HEK293 (cell line): ENCODE data around the gene TEX52.

ENCODE experiments used
- FEZF1 ChIP-seq: fragments of 450-650 bp; formaldehyde crosslinking; IDR thresholded peaks from 2 replicates; pipeline ENCODE4 v1.5.1; 2016; ENCODE audit warnings: missing biosample characterization, missing genetic modification characterization
- GLI4 ChIP-seq: fragments of 450-650 bp; formaldehyde crosslinking; IDR thresholded peaks from 2 replicates; pipeline ENCODE4 v1.5.1; 2016; ENCODE audit warnings: missing biosample characterization, missing genetic modification characterization
- HOXA7 ChIP-seq: sonication (generic); formaldehyde crosslinking; IDR thresholded peaks from 2 replicates; pipeline ENCODE4 v1.8.1; 2022; ENCODE audit warnings: missing genetic modification reagents, borderline replicate concordance
- HOXD13 ChIP-seq: sonication (generic); formaldehyde crosslinking; IDR thresholded peaks from 2 replicates; pipeline ENCODE4 v1.8.0; 2022; ENCODE audit warnings: missing genetic modification reagents, borderline replicate concordance
- KLF9 ChIP-seq: fragments of 450-650 bp; formaldehyde crosslinking; IDR thresholded peaks from 2 replicates; pipeline ENCODE4 v1.5.1; 2016; ENCODE audit warnings: missing biosample characterization, missing genetic modification characterization, low read depth
- TRIM28 ChIP-seq: IDR thresholded peaks from 2 replicates; pipeline ENCODE4 v1.6.1; 2011; ENCODE audit warnings: low read length, control low read depth, borderline replicate concordance
- ZBTB48 ChIP-seq: fragments of 450-650 bp; formaldehyde crosslinking; IDR thresholded peaks from 2 replicates; pipeline ENCODE4 v1.5.1; 2016; ENCODE audit warnings: missing biosample characterization, missing genetic modification characterization
- ZFP3 ChIP-seq: fragments of 450-650 bp; formaldehyde crosslinking; IDR thresholded peaks from 2 replicates; pipeline ENCODE4 v1.5.1; 2016; ENCODE audit warnings: low read depth, missing biosample characterization, missing genetic modification characterization
- ZFP69B ChIP-seq: fragments of 450-650 bp; formaldehyde crosslinking; IDR thresholded peaks from 2 replicates; pipeline ENCODE4 v1.5.1; 2016; ENCODE audit warnings: missing biosample characterization, missing genetic modification characterization
- ZNF138 ChIP-seq: fragments of 450-650 bp; formaldehyde crosslinking; IDR thresholded peaks from 2 replicates; pipeline ENCODE4 v1.5.1; 2016; ENCODE audit warnings: missing biosample characterization, missing genetic modification characterization, borderline replicate concordance
- ZNF19 ChIP-seq: fragments of 450-650 bp; formaldehyde crosslinking; IDR thresholded peaks from 2 replicates; pipeline ENCODE4; 2016; ENCODE audit warnings: missing biosample characterization, missing genetic modification characterization, low read depth
- ZNF324 ChIP-seq: fragments of 450-650 bp; formaldehyde crosslinking; IDR thresholded peaks from 2 replicates; pipeline ENCODE4 v1.5.1; 2016; ENCODE audit warnings: missing biosample characterization, missing genetic modification characterization
- ZNF366 ChIP-seq: fragments of 450-650 bp; formaldehyde crosslinking; conservative IDR thresholded peaks from 2 replicates; pipeline ENCODE4 v1.5.1; 2016; ENCODE audit warnings: missing biosample characterization, missing genetic modification characterization
- ZNF391 ChIP-seq: fragments of 450-650 bp; formaldehyde crosslinking; IDR thresholded peaks from 2 replicates; pipeline ENCODE4 v1.5.1; 2016; ENCODE audit warnings: low read depth, missing biosample characterization, missing genetic modification characterization, borderline replicate concordance
- ZNF404 ChIP-seq: fragments of 450-650 bp; formaldehyde crosslinking; IDR thresholded peaks from 2 replicates; pipeline ENCODE4 v1.5.1; 2017; ENCODE audit warnings: missing biosample characterization, missing genetic modification characterization
- ZNF48 ChIP-seq: fragments of 450-650 bp; formaldehyde crosslinking; IDR thresholded peaks from 2 replicates; pipeline ENCODE4 v1.5.1; 2016; ENCODE audit warnings: missing biosample characterization, missing genetic modification characterization
- ZNF521 ChIP-seq: fragments of 450-650 bp; formaldehyde crosslinking; IDR thresholded peaks from 2 replicates; pipeline ENCODE4 v1.5.1; 2017; ENCODE audit warnings: missing biosample characterization, mild to moderate bottlenecking, missing genetic modification characterization
- ZNF549 ChIP-seq: fragments of 450-650 bp; IDR thresholded peaks from 2 replicates; pipeline ENCODE4 v1.5.1; 2018; ENCODE audit warnings: missing biosample characterization, missing genetic modification characterization, mild to moderate bottlenecking, inconsistent platforms, moderate library complexity
- ZNF560 ChIP-seq: fragments of 450-650 bp; formaldehyde crosslinking; IDR thresholded peaks from 2 replicates; pipeline ENCODE4 v1.5.1; 2017; ENCODE audit warnings: missing biosample characterization, missing genetic modification characterization, borderline replicate concordance
- ZNF571 ChIP-seq: fragments of 450-650 bp; formaldehyde crosslinking; IDR thresholded peaks from 2 replicates; pipeline ENCODE4 v1.5.0; 2017; ENCODE audit warnings: missing biosample characterization, missing genetic modification characterization
- ZNF660 ChIP-seq: fragments of 450-650 bp; IDR thresholded peaks from 2 replicates; pipeline ENCODE4 v1.5.1; 2018; ENCODE audit warnings: missing biosample characterization, mild to moderate bottlenecking, missing genetic modification characterization
- TF ChIP-seq, protein P1 (sequence below): fragments of 450-650 bp; formaldehyde crosslinking; IDR thresholded peaks from 2 replicates; pipeline ENCODE4 v1.5.1; 2016; ENCODE audit warnings: missing biosample characterization, missing genetic modification characterization
- TF ChIP-seq, protein P2 (sequence below): fragments of 450-650 bp; formaldehyde crosslinking; IDR thresholded peaks from 2 replicates; pipeline ENCODE4 v1.5.1; 2017; ENCODE audit warnings: missing biosample characterization, missing genetic modification characterization
- TF ChIP-seq, protein P3 (sequence below): fragments of 450-650 bp; formaldehyde crosslinking; IDR thresholded peaks from 2 replicates; pipeline ENCODE4 v1.5.1; 2016; ENCODE audit warnings: missing biosample characterization, missing genetic modification characterization
- TF ChIP-seq, protein P4 (sequence below): fragments of 450-650 bp; formaldehyde crosslinking; IDR thresholded peaks from 2 replicates; pipeline ENCODE4 v1.5.1; 2016; ENCODE audit warnings: missing biosample characterization, missing genetic modification characterization
- TF ChIP-seq, protein P5 (sequence below): fragments of 450-650 bp; formaldehyde crosslinking; conservative IDR thresholded peaks from 2 replicates; pipeline ENCODE4 v1.5.1; 2016; ENCODE audit warnings: low read depth, missing biosample characterization, missing genetic modification characterization
- TF ChIP-seq, protein P6 (sequence below): fragments of 450-650 bp; IDR thresholded peaks from 2 replicates; pipeline ENCODE4 v1.5.1; 2018; ENCODE audit warnings: missing biosample characterization, missing genetic modification characterization

The TEX52 gene

DNA sequence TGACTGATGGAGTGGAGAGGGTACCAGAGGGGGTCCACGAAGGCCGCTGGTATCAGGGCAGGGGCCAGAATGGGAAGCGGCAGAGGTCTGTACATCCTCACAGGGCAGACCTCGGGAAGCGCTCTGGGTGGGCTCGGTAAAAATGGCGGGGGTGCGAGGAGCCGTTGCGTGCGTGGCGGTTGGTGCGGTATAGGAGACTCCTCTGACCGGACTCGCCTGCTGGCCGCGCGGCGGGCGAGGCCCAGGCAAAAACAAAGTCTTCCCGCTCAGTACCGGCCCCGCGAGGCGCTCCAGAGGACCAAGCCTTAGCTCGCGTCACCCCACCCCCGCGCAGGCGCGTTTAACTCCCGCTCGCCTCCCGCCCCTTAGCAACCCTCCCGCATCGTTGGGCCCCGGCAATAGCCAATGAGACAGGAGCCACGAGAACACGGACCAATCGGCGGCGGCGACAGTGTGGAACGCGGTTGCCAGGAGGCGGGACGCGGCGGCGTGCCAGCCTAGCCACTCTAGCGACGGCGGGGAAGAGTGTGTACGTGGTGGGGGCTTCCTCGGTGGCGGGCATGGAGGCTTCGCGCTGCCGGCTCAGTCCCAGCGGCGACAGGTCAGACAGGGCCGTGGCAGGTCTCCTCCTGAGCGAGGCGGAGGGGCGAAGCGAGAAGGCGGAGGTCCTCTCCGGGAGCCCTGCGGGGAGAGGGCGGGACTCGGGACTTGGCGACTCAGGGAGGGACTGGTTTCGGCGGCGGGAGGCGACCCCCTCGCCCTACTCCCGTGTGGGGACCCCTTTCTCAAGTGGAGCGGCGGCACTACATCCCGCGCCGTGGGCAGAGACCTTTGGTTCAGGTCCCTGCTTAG is 33.8 kb upstream of the TEX52 start, which contains the start of gene TULP3 (continued):
- TF ChIP-seq ZNF521 = no peak
- TF ChIP-seq, protein P1, sequence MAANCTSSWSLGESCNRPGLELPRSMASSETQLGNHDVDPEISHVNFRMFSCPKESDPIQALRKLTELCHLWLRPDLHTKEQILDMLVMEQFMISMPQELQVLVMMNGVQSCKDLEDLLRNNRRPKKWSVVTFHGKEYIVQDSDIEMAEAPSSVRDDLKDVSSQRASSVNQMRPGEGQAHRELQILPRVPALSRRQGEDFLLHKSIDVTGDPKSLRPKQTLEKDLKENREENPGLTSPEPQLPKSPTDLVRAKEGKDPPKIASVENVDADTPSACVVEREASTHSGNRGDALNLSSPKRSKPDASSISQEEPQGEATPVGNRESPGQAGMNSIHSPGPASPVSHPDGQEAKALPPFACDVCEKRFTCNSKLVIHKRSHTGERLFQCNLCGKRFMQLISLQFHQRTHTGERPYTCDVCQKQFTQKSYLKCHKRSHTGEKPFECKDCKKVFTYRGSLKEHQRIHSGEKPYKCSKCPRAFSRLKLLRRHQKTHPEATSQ (tag by site-specific recombination) = no peak
- TF ChIP-seq, protein P2, sequence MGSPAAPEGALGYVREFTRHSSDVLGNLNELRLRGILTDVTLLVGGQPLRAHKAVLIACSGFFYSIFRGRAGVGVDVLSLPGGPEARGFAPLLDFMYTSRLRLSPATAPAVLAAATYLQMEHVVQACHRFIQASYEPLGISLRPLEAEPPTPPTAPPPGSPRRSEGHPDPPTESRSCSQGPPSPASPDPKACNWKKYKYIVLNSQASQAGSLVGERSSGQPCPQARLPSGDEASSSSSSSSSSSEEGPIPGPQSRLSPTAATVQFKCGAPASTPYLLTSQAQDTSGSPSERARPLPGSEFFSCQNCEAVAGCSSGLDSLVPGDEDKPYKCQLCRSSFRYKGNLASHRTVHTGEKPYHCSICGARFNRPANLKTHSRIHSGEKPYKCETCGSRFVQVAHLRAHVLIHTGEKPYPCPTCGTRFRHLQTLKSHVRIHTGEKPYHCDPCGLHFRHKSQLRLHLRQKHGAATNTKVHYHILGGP (tag by site-specific recombination) = no peak
- TF ChIP-seq, protein P3, sequence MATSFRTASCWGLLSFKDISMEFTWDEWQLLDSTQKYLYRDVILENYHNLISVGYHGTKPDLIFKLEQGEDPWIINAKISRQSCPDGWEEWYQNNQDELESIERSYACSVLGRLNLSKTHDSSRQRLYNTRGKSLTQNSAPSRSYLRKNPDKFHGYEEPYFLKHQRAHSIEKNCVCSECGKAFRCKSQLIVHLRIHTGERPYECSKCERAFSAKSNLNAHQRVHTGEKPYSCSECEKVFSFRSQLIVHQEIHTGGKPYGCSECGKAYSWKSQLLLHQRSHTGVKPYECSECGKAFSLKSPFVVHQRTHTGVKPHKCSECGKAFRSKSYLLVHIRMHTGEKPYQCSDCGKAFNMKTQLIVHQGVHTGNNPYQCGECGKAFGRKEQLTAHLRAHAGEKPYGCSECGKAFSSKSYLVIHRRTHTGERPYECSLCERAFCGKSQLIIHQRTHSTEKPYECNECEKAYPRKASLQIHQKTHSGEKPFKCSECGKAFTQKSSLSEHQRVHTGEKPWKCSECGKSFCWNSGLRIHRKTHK (tag by site-specific recombination) = no peak
- peak; percentile 56; the same call in 1 of the 2 replicates for TF ChIP-seq ZFP69B (tag by site-specific recombination)
- TF ChIP-seq HOXA7 = no peak
- no peak for TF ChIP-seq ZNF48 (tag by site-specific recombination)
- TF ChIP-seq ZBTB48 (tag by site-specific recombination) = peak; percentile 81; the same call in 1 of the 2 replicates
- TF ChIP-seq ZFP3 = no peak
- no peak for TF ChIP-seq ZNF366 (tag by site-specific recombination)
- no peak for TF ChIP-seq ZNF549 (tag by site-specific recombination)
- no peak for TF ChIP-seq ZNF138
- peak; percentile 80 for TF ChIP-seq ZNF660 (tag by site-specific recombination)
- no peak for TF ChIP-seq TRIM28
- TF ChIP-seq, protein P4, sequence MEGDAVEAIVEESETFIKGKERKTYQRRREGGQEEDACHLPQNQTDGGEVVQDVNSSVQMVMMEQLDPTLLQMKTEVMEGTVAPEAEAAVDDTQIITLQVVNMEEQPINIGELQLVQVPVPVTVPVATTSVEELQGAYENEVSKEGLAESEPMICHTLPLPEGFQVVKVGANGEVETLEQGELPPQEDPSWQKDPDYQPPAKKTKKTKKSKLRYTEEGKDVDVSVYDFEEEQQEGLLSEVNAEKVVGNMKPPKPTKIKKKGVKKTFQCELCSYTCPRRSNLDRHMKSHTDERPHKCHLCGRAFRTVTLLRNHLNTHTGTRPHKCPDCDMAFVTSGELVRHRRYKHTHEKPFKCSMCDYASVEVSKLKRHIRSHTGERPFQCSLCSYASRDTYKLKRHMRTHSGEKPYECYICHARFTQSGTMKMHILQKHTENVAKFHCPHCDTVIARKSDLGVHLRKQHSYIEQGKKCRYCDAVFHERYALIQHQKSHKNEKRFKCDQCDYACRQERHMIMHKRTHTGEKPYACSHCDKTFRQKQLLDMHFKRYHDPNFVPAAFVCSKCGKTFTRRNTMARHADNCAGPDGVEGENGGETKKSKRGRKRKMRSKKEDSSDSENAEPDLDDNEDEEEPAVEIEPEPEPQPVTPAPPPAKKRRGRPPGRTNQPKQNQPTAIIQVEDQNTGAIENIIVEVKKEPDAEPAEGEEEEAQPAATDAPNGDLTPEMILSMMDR (tag by site-specific recombination) = peak; percentile 27
- TF ChIP-seq FEZF1 = no peak
- TF ChIP-seq KLF9 (tag by site-specific recombination) = peak; percentile 67
- TF ChIP-seq ZNF19 (tag by site-specific recombination) = no peak
- TF ChIP-seq, protein P5, sequence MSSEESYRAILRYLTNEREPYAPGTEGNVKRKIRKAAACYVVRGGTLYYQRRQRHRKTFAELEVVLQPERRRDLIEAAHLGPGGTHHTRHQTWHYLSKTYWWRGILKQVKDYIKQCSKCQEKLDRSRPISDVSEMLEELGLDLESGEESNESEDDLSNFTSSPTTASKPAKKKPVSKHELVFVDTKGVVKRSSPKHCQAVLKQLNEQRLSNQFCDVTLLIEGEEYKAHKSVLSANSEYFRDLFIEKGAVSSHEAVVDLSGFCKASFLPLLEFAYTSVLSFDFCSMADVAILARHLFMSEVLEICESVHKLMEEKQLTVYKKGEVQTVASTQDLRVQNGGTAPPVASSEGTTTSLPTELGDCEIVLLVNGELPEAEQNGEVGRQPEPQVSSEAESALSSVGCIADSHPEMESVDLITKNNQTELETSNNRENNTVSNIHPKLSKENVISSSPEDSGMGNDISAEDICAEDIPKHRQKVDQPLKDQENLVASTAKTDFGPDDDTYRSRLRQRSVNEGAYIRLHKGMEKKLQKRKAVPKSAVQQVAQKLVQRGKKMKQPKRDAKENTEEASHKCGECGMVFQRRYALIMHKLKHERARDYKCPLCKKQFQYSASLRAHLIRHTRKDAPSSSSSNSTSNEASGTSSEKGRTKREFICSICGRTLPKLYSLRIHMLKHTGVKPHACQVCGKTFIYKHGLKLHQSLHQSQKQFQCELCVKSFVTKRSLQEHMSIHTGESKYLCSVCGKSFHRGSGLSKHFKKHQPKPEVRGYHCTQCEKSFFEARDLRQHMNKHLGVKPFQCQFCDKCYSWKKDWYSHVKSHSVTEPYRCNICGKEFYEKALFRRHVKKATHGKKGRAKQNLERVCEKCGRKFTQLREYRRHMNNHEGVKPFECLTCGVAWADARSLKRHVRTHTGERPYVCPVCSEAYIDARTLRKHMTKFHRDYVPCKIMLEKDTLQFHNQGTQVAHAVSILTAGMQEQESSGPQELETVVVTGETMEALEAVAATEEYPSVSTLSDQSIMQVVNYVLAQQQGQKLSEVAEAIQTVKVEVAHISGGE (tag by site-specific recombination) = 0 out of 2 replicates have a peak, but pooled peaks have one; percentile 34
- TF ChIP-seq ZNF391 (tag by site-specific recombination) = peak; percentile 52; the same call in 1 of the 2 replicates
- peak; percentile 76; the same call in 1 of the 2 replicates for TF ChIP-seq GLI4
- peak; percentile 70; the same call in 1 of the 2 replicates for TF ChIP-seq ZNF324 (tag by site-specific recombination)
- no peak for TF ChIP-seq ZNF571
- no peak for TF ChIP-seq HOXD13 (CRISPR knock-in tag)
- TF ChIP-seq, protein P6, sequence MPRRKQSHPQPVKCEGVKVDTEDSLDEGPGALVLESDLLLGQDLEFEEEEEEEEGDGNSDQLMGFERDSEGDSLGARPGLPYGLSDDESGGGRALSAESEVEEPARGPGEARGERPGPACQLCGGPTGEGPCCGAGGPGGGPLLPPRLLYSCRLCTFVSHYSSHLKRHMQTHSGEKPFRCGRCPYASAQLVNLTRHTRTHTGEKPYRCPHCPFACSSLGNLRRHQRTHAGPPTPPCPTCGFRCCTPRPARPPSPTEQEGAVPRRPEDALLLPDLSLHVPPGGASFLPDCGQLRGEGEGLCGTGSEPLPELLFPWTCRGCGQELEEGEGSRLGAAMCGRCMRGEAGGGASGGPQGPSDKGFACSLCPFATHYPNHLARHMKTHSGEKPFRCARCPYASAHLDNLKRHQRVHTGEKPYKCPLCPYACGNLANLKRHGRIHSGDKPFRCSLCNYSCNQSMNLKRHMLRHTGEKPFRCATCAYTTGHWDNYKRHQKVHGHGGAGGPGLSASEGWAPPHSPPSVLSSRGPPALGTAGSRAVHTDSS = no peak
- TF ChIP-seq ZNF560 (tag by site-specific recombination) = no peak
- no peak for TF ChIP-seq ZNF404 (tag by site-specific recombination)
